ENCODE data around the gene TFDP3.

Gene TFDP3

DNA sequence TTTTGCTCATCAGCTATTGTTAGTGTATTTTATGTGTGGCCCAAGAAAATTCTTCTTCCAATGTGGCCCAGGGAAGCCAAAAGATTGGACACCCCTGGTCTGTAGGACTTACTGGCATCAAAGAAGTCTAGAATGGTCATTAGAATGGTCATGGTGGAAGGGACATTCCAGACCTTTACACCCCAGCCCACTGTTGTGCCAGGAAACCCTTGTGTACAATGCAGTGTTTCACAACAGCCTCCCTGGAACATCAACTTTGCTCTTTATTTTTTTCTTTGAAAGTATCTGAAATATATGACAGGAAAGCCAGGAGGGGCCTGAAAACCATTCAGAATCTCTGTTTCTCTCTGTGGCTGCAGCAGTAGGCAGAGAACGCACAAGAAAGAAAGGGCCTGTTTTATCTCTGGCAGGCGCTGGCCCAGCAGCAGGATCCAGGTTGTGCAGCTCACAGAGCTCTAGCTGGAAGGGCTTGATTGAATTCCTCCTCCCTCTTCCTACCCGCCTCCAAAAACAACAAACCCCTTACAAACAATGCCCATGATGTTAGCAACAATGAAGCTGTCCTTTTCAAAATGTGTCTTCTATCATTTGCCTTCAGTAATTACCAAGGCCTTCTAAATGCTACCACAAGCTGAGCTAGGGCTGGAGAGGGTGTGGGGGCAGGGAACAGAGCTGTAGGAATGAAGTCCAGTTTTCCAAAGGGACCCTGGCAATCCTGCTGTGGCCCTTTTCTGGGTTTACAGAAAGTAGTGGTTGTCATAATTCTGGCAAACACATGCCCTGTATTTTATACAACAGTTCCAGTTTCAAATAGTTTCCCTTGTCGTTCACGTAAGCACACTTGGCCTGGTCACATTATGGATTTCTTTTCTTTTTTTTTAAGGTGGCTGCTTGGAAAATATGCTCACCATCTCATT is 32.3 kb upstream of the TFDP3 start:
- no peak for DNase-seq (ENCODE audit: extremely low read depth, low read depth)
- TF ChIP-seq, protein P1, sequence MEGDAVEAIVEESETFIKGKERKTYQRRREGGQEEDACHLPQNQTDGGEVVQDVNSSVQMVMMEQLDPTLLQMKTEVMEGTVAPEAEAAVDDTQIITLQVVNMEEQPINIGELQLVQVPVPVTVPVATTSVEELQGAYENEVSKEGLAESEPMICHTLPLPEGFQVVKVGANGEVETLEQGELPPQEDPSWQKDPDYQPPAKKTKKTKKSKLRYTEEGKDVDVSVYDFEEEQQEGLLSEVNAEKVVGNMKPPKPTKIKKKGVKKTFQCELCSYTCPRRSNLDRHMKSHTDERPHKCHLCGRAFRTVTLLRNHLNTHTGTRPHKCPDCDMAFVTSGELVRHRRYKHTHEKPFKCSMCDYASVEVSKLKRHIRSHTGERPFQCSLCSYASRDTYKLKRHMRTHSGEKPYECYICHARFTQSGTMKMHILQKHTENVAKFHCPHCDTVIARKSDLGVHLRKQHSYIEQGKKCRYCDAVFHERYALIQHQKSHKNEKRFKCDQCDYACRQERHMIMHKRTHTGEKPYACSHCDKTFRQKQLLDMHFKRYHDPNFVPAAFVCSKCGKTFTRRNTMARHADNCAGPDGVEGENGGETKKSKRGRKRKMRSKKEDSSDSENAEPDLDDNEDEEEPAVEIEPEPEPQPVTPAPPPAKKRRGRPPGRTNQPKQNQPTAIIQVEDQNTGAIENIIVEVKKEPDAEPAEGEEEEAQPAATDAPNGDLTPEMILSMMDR (IDR thresholded peaks at IDR 0.05; ENCODE audit: low read depth, low read length, missing control alignments) = no peak
- no peak overlapping the region for H3K4me3 ChIP-seq (replicated peaks; ENCODE audit: low read depth, low read length)

DNA sequence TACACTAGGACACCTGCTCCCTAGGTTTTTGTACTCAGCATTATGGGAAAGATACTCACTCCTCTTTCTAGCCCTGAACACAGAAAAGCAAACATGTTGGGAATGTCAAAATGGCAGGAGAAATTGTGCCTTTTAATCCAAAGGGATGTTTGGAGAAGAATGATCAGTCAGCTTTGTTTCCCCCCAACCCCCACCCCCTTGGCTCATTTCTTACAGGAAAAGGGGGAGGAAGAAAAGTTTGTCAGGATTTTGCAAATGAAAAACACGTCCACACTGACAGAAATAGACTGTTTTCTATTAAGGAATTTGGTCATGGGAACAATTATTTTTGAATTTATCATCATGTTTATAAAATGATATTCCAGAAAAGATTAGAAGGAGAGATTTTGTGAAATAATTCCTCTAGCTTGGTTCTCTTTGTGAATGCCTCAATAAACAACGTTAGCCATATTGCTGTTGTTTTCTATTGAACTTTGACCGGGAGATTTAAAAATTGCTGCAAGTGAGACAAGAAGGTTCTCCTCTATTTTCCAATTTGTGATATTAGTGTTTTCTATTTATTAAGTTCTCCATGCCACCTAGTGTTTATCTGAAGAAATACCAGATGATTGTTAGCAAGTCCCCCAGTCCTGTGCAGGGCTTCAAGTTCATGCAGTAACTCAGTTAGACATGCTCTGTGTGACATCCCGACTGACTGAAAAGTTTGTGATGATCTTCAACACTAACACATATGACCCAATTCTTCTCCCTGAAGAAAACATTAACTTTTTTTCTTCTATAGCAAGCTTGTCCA is 31.3 kb upstream of the TFDP3 start:
- TF ChIP-seq, protein P1 (IDR thresholded peaks at IDR 0.05; ENCODE audit: low read depth, low read length, missing control alignments) = no peak
- no peak overlapping the region for H3K4me3 ChIP-seq (replicated peaks; ENCODE audit: low read depth, low read length)
- no peak for DNase-seq (ENCODE audit: extremely low read depth, low read depth)

DNA sequence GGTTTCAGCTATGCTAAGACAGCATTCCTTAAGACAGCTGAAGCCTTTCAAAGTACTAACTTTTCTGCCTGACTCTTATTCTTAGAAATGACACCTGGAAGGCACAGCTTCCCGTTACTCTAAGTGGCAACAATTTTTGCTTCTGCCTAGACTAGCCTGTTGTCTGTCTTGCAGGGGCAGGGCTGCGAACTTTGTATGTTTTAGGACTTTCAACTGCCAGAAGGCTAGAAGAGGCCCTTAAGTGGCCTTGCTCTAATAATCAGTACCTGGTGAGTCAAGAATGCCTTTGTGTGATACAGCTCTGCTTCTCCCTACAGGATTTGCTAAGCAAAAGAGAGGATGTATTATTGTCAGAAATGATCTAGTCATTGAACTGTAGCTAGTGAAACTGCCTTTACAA is 30.0 kb upstream of the TFDP3 start:
- TF ChIP-seq, protein P1 (IDR thresholded peaks at IDR 0.05; ENCODE audit: low read depth, low read length, missing control alignments) = no peak
- no peak for DNase-seq (ENCODE audit: extremely low read depth, low read depth)
- no peak overlapping the region for H3K4me3 ChIP-seq (replicated peaks; ENCODE audit: low read depth, low read length)

DNA sequence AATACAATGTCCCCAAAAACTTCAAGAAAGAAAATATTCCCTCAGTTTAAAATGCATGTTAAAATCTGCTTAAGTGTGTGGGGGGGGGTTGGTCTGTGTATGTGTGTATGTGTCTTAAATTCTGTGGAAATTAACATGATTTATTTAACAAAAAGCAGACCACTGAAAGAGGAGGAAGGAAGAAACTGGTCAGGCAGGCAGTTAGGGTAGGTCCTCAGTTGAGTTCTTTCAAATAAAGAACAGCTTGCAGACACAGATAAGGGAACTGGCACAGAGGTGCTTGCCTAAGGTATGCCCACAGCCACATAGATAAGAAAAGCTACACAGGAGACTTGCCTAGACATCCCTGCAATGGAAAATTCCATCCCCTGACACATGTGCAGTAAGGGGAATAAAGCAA is 28.8 kb upstream of the TFDP3 start:
- DNase-seq (ENCODE audit: extremely low read depth, low read depth) = no peak
- TF ChIP-seq, protein P1 (IDR thresholded peaks at IDR 0.05; ENCODE audit: low read depth, low read length, missing control alignments) = no peak
- H3K4me3 ChIP-seq (replicated peaks; ENCODE audit: low read depth, low read length) = no peak overlapping the region

DNA sequence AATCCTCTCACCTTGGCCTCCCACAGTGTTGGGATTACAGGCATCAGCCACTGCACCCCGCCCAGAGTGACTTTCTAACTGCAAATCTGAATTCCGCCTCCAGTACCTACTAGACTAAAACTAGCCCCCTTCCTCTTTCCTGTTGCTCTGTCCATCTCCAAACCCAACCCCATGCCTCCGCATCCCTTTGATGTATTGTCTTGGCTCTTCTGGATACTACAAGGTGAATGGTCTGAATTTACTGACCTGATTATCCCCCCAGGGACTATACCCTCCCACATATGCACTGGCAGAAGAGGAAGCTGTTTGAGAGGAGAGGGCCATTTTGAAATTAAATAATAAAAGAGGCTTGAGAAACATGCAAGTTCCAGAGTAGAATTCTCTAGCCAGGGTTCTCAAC is 17.7 kb upstream of the TFDP3 start:
- no peak for DNase-seq (ENCODE audit: extremely low read depth, low read depth)
- no peak overlapping the region for H3K4me3 ChIP-seq (replicated peaks; ENCODE audit: low read depth, low read length)
- TF ChIP-seq, protein P1 (IDR thresholded peaks at IDR 0.05; ENCODE audit: low read depth, low read length, missing control alignments) = no peak

DNA sequence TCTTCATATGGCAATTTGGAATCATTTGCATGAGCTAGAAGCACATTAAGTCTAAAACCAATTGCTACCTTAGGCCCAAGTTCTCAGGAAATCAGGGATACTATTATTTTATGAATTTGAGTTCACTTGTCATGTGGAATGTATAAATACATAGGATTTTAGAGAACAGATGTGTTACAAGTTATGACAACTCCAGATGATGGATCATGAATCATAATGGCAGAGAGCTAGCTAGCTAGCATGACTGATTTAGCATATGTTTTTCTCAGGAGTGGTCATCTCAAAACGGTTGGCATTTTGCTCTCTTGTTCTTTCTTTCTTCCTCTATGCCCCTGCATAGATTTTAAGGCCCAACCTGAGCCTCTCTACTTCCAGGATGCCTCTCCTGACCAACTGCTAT is 14.2 kb upstream of the TFDP3 start:
- TF ChIP-seq, protein P1 (IDR thresholded peaks at IDR 0.05; ENCODE audit: low read depth, low read length, missing control alignments) = no peak
- H3K4me3 ChIP-seq (replicated peaks; ENCODE audit: low read depth, low read length) = no peak overlapping the region
- DNase-seq (ENCODE audit: extremely low read depth, low read depth) = no peak
